ENCODE measurements around the gene GRIN2A. TPM values are rescaled to one million over a fixed set of nuclear protein-coding genes. Genes with fewer than 3 reads are reported as not detected.

Gene GRIN2A
- total and polyA plus RNA-seq, 8 donors, result 0.03 to 0.96 (median 0.26) TPM

- no peaks in the 10 kb centered on the region for H3K4me1 ChIP-seq
- H3K4me3 ChIP-seq, result no peak overlapping the region
- no peak overlapping the region for H3K27ac ChIP-seq
- TF ChIP-seq CTCF (IDR thresholded peaks at IDR 0.05), result no peak
- H3K27me3 ChIP-seq, result peaks cover 0 to 6% of the 10 kb centered on the region in 2 donors
- no peak for ATAC-seq
- H3K36me3 ChIP-seq, result no peaks in the 10 kb centered on the region
- intact Hi-C loops (cut with DNase I), result no loop called here
- no peak for DNase-seq
- H3K9me3 ChIP-seq, result no peaks in the 10 kb centered on the region
Measured at GRCh38 chr16:10020866-10021265, 161.4 kb downstream of the GRIN2A start.

GRCh38 chr16:10016752-10017151 lies 165.5 kb downstream of the GRIN2A start:
- DNase-seq (no peak), ATAC-seq (no peak)
- H3K4me1 ChIP-seq, result no peaks in the 10 kb centered on the region
- no peaks in the 10 kb centered on the region for H3K36me3 ChIP-seq
- intact Hi-C loops (cut with DNase I), result no loop called here
- no peak overlapping the region for H3K4me3 ChIP-seq
- H3K9me3 ChIP-seq, result no peaks in the 10 kb centered on the region
- H3K27ac ChIP-seq, result no peak overlapping the region
- peaks cover 0 to 12% of the 10 kb centered on the region in 2 donors for H3K27me3 ChIP-seq
- TF ChIP-seq CTCF (IDR thresholded peaks at IDR 0.05), result no peak

- peaks cover 0 to 7% of the 10 kb centered on the region in 2 donors for H3K27me3 ChIP-seq
- DNase-seq (no peak), ATAC-seq (no peak)
- no peaks in the 10 kb centered on the region for H3K36me3 ChIP-seq
- no peak overlapping the region for H3K27ac ChIP-seq
- TF ChIP-seq CTCF (IDR thresholded peaks at IDR 0.05), result no peak
- no peaks in the 10 kb centered on the region for H3K9me3 ChIP-seq
- H3K4me1 ChIP-seq, result no peaks in the 10 kb centered on the region
- intact Hi-C loops (cut with DNase I), result no loop called here
- no peak overlapping the region for H3K4me3 ChIP-seq
Measured at GRCh38 chr16:10015397-10015796, 166.8 kb downstream of the GRIN2A start.

- peaks cover 0 to 7% of the 10 kb centered on the region in 2 donors for H3K27me3 ChIP-seq
- intact Hi-C loops (cut with DNase I), result no loop called here
- ATAC-seq (no peak), DNase-seq (no peak)
- H3K27ac ChIP-seq, result no peak overlapping the region
- H3K4me3 ChIP-seq, result no peak overlapping the region
- no peak for TF ChIP-seq CTCF (IDR thresholded peaks at IDR 0.05)
- H3K9me3 ChIP-seq, result no peaks in the 10 kb centered on the region
- no peaks in the 10 kb centered on the region for H3K36me3 ChIP-seq
- H3K4me1 ChIP-seq, result no peaks in the 10 kb centered on the region
Measured at GRCh38 chr16:10013774-10014173, 168.5 kb downstream of the GRIN2A start.

GRCh38 chr16:10013364-10013763 lies 168.9 kb downstream of the GRIN2A start:
- Histone ChIP-seq H3K9me3 (no peaks in the 10 kb centered on the region), H3K4me3 (no peak overlapping the region), H3K4me1 (no peaks in the 10 kb centered on the region), H3K36me3 (no peaks in the 10 kb centered on the region), H3K27me3 (peaks cover 0 to 7% of the 10 kb centered on the region in 2 donors), H3K27ac (no peak overlapping the region)
- ATAC-seq, result no peak
- TF ChIP-seq CTCF (IDR thresholded peaks at IDR 0.05), result no peak
- intact Hi-C loops (cut with DNase I), result no loop called here
- DNase-seq, result no peak

Measured in left lung (tissue), 10 donors.